Stimulated activated CD8-positive, alpha-beta memory T cell treated with anti-CD3 and anti-CD28 coated beads, Interleukin-12 subunit alpha, Interleukin-12 subunit beta, amount 100 ng/mL, for 24 hours (primary cell): ENCODE measurements around the gene FAM171A1.
"Not testable (repeated sequence)": the region's sequence is repeated elsewhere in the genome, so short reads cannot be mapped to it uniquely, and the experiment has no call there.

Source experiments
- DNase-seq: peaks from one replicate; pipeline ENCODE4 v3.0.0-alpha.2; 2020; ENCODE audit errors: extremely low read depth

The FAM171A1 gene

DNA sequence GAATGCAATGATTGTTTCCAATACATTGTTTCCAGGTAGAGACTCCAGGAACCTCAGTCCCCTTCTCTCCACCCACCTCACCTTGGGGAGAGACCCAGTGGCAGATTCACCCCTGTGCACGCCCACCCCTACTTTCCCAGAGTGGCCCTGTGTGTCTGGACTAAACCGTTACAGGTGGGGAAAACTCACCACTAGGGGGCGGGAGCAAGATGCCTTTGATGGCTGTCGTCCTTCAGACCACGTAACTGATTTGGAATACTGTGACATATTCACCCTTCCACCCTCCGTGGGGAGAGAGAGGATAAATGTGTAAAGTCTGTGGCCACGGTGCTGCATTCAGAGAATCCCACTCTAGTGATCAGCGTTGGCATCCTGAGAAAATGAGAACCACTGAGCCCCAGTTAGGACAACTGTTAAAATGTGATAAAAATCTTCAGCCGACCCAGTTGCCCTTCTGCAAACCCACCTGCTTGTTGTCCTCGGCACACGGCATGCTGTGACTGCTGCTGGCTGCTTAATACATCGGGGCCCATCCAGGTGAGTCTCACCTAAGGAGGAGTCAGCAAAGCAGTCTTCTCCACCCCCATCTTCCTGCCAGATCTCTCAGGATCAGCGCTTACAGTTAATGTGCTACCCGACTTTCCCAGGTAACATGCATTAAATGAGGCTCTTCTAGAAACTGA, 161.1 kb downstream of the FAM171A1 start:
- DNase-seq, result peak; percentile 58

DNA sequence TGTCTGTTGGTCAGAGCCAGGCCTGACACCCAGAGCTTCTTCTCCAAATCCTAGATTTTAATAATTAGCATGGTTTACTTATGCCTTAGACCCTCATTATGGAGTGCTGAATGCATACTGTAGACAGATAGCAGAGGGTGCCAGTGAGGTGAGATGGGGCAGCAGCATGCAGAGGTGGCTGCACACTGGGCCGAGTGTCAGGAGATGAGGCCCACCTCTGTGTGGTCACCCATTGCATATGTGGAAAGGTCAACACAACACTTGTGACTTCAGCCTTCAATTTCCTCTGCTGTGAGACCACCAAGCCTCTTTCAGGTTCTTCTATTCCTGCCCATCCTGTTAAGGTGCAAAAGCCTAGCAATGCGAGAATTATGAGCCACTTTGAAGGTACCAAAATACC, 162.9 kb downstream of the FAM171A1 start:
- DNase-seq, result no peak

DNA sequence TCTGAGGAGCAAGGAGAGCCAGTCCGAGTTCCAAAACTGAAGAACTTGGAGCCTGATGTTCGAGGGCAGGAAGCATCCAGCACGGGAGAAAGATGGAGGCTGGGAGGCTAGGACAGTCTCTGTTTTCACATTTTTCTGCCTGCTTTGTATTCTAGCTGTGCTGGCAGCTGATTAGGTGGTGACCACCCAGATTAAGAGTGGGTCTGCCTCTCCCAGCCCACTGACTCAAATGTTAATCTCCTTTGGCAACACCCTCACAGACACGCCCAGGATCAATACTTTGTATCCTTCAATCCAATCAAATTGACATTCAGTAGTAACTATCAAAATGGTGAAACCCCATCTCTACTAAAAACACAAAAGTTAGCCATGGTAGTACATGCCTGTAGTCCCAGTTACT, 163.7 kb downstream of the FAM171A1 start:
- DNase-seq, result not testable (repeated sequence)

DNA sequence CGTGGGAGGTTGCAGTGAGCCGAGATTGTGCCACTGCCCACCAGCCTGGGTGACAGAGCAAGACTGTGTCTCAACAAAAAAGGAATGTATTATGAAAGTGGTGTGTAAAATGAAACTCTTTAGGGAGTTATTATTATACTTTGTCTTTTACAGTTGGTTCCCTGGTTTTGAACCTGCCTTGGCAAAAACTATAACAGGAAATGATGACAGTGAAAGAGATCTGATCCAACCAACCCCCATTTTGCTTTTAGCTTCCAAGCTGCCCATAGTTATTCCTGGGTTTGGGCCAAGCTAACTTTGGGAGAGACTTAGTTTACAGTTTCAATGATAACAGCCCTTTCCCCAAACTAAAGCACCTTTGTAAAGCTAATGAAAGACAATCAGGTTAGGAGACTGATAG, 168.4 kb downstream of the FAM171A1 start:
- no peak for DNase-seq

DNA sequence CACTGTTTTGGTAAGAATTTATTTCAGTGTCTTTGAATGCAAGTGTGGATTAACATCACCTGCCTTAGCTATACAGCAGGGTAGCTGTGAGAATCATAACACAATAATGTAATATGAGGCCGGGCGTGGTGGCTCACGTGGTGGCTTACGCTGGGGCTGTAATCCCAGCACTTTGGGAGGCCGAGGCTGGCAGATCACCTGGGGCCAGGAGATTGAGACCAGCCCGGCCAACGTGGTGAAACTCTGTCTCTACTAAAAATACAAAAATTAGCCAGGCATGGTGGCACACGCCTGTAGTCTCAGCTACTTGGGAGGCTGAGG, 168.8 kb downstream of the FAM171A1 start:
- not testable (repeated sequence) for DNase-seq

DNA sequence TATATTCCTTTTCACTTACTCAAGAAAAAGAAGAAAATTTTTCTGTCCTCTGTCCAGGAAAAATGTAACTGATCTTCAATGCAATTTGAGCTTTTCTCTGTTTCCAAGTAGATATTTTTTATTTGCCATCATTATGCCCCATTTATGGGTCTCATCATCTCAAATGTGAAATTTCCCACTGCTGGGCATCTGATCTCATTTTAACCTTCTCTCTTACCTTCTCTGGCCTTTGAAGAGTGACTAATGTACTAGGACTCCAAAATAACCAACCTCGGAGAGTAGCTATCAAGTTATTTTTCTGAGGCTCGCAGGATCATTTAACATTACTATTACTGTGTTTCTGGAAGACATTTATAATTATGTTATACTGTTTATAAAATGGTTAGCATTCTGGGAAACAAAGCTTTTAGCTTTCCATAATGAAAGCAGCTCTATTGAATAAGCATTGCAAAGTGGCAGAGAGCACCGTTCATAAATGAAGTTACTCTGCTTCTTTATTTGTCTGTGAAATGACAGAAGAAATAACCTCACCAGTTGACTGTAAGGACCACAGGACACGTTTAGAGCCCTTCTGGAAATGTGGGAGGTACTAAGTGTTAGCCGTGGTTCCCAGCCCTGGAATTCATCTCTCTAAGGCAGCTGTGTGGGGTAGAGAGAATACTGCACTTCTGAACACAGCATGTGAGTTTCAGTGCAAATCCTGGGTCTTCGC, 169.3 kb downstream of the FAM171A1 start:
- DNase-seq, result no peak

DNA sequence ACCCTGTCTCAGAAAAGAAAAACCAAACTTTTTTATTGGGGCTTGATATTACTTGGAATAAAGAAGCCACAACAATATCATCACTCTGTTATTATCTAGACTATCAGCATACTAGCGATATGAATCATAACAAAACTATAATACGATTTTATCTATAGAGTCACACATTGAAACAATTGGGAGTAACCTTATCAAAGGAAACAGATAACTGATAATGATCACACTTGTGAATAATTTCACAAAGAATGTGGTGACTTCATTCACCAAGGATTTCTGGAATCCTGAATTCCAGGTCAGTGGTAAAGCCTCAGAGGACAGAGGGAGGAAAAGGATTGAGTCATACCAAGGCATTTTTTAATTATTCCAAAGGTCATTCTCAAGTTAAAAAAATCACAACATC, 170.5 kb downstream of the FAM171A1 start:
- DNase-seq, result no peak

DNA sequence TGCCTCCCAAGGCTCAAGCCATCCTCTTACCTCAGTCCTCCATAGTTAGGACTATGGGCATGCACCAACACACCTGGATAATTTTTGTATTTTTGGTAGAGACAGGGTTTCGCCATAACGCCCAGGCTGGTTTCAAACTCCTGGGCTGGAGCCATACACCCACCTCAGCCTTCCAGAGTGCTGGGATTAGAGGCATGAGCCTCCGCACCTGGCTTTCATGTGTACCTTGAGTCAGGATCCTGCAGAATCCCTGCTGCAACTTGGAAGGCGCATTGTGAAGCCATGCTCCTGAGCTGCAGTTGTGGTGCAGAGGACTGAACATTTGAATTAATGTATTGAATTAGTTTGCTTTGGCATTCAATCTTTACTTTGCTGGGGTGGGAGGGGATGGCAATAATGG, 173.2 kb downstream of the FAM171A1 start:
- DNase-seq, result no peak

DNA sequence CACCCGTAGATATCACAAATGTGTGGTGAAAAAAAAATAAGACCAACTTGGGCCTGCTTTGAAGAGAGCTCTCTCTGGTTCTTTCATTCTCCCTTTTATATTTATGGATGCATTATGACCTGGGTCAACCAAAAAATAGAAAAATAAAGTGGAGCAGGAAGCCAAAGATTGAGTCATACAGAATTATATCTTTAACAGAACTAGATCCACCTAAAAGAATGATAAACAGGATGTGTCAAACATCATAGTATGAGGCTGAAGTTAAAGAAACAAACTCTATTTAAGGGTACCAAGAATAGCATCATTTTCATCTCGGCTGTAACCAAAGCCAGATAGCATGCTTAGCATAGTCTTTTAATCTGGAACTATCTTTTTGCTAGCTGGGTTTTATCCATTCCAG, 173.8 kb downstream of the FAM171A1 start:
- DNase-seq, result no peak

DNA sequence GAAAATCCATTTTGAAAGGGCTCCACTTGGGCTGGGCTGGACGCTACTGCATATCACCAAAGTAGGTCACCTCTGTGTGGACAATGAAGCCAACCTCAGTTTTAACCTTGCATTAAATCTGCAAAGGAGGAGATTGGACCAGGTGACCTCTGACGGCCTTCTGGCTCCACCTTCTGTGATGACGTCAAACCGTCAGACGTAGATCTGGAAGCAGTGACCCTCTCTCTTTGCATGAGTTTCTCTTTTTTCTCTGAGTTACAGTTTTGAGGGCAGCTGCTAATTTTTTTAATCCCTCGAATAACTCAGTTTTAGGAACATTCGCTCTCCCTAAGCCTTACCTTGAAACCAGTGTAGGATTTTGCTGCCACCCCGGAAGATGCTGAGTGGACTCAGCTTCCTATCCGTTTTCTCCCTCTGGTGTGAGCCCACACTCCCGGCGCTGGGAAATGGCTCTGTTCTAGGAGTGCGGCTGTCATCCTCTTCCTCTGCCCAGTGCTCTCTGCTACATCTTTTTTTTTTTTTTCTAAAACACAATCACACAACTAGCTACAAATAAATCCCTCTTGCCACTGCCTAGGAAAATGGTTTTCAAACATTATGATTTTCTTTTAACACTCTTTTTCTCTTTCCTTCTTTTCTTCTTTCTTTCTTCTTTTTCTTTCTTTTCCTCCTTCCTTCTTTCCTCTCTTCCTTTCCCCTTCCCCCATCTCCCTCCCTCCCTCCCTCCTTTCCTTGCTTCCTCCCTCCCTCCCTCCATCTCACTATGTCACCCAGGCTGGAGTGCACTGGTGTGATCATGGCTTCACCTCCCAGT, 174.9 kb downstream of the FAM171A1 start:
- no peak for DNase-seq

DNA sequence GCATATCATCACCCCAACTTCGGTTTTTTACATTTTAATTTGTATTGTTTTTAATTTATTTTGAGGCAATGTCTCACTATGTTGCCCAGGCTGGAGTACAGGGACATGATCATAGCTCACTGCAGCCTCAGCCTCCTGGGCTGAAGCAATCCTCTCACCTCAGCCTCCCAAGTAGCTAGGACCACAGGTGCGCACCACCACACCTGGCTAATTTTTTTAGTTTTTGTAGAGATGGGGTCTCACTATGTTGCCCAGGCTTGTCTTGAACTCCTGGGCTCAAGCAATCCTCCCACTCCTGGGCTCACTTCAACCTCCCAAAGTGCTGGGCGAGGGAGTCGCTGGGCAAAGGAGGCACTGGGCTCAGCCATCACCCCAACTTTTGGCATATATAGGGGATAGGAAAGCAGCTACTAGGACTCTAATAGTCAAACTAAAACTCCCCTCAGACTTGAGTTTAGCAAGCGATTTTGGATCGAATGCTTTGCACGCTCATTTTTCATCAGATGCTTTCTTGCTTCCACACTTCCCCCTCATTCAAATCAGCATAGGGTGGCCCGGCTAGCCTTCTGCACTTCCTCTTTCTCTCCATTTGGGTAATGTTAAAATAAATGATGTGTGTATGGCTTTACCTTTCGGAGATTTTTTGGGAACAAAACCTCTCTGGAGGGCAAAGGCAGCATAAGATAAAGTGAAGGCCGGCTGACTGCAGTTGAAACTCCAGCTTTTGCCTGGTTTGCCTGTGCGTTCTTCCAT, 181.8 kb downstream of the FAM171A1 start:
- DNase-seq, result no peak

DNA sequence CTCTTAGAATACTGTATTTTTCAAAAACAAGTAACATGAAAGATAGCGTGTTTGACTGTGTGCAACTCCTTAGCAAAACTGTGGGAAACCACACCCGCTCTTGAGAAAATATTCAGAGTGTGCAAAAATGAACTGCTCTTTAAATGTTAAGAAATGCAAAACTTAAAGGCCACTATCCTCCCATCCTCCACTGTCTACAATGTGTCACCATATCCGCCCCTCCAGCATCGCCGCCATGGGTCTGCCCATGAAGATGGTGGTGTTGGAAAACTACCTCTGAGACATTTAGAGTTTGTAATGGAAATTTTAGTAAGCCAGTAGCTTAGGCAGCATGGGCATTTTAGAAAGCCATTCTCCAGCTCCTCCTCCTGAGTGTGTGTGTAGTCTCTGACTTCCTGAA, 182.5 kb downstream of the FAM171A1 start:
- no peak for DNase-seq

DNA sequence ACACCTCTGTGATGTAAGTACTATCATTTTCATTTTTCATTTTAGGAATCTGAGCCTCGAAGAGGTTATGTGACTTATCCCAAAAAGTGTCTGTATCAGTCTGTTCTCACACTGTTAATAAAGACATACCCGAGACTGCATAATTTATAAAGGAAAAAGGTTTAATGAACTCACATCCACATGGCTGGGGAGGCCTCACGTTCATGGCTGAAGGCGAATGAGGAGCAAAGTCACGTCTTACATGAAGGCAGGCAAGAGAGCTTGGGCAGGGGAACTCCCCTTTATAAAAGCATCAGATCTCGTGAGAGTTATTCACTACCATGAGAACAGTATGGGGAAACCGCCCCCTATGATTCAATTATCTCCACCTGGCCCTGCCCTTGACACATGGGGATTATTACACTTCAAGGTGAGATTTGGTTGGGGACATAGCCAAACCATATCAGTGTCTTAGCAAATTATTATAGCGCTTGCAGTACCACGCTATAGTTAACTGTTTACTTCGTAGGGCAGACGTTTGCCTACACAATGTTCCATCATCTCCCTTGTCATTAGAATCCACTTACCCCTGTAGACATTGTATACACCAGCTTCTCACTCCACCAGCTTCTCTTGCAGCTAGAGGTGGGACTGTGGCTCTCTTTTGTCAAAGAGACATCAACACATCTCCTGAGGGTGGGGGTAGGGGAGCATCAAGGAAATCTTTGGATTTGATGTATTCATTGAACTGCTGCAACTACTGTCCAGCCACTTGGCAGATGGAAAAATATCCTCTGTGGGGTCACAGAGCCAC, 187.2 kb downstream of the FAM171A1 start:
- no peak for DNase-seq

DNA sequence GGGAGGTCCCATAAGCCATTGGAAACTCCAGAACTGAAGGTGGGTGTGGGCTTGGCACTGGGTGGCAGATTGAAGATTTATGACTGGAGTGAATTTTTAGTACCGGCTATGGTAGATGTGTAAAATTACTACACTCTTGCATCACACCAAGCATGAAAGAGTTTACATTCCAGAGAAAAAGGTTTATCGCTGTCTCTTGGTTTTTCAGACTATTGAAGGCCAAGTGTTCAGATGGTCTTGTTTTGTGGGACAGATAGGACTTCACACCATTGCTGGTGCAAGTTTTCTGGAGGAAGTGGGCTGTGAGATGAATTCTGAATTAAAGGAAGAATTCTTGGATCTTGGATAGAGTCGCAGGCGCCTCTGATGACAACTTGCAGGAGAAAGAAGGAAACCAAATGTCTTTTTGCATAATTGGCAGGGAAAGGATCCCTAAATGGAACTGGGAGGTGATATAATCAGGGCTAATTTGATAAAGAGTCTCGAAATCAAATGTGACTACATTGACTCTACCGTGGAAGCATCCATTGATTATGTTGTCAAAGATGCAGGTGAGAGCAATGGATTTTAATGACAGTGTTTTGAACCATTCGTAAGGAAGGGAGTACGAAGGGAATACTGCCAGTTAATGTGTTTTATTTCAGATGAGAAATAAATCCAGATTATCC, 188.4 kb downstream of the FAM171A1 start:
- DNase-seq, result no peak

DNA sequence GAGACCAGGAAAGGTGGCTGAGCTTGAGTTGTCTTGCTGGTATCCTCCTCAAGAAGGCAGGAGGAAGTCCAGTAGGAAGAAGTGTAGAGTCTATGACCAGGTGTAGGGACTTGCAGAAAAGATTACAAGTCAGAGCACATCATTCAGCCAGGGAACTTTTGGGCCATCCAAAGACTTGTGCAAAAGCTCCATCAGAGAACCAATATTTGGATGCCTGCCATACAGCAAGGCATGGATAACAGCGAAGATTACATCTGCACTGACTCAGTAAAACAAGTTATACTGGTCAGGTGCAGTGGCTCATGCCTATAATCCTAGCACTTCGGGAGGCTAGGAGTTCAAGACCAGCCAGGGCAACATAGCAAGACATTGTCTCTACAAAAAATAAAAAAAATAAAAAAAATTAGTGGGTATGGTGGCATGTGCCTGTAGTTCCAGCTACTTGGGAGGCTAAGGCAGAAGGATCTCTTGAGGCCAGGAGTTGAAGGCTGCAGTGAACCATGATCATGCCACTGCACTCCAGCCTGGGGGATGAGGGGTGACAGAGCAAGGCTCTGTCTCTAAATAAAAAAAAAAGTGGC, 189.4 kb downstream of the FAM171A1 start:
- no peak for DNase-seq

DNA sequence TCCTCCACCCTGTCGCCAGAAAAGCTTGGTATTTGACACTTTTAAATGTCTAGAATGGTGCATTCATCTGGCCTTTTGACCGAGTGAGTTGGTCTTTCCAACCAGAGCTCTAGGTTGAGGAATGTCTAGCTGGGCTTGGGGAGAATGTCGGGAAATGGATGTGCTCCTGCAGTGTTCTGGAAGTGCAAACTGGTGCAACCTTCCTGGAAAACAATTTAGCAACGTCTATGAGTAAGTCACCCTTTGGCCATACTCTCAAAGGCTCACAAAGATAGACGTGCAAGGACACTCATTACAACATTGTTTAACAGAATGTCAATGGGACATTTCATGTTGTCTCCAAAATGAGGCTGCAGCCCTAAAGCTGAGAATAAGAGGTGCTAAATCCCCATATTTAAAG, 190.4 kb downstream of the FAM171A1 start:
- no peak for DNase-seq

DNA sequence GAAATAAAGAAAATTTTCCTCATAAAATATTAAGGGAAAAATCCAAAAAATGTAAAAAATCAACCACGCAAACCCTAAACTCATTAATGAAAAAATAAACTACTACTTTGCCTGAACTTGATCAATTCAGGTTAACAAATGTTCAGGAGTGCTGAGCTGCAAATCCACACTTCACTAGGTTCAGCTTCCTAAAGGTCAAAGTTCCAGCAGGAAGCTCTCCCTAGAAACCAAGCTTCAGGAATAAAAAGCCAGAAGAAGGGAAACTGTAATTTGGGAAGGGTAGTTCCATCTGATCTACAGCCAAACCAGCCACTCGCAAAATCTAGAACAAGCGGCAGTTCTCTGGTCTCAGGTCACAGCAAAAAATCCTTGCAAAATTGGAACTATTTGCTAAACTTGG, 194.8 kb downstream of the FAM171A1 start:
- DNase-seq, result no peak

DNA sequence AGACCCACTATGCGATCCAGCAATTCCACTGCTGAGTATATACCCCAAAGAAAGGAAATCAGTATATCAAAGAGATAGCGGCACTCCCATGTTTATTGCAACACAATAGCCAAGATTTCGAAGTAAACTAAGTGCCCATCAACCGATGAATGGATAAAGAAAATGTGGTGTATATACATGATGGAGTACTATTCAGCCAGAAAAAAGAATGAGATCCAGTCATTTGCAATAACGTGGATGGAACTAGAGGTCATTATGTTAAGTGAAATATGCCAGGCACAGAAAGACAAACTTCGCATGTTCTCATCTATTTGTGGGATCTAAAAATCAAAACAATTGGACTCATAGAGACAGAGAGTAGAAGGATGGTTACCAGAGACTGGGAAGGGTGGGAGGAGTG, 195.5 kb downstream of the FAM171A1 start:
- no peak for DNase-seq

DNA sequence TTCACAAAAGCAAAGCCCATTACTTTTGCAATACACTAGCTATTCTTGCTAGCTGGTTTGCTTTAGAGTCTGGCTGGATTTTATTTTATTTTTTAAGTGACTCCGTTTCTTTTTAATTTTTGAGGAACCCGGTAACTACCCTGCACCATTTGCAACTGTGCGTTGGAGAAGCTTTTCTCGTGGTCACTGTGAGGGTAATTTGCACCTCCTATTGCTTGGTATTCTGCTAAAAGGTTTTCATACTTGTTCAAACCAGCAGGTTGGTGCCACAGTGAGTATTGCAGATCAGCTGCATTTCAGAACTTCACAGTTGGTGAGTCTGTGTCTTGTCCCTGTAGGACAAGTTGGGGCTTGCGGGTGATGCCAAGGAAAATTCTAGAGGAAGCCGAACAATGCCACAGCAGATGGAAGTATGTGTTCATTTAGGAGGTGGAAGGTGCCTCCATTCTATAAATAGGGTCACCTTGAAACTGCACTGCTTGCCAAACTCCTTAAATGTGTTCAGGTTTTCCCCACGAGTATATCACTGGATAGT, 198.7 kb downstream of the FAM171A1 start:
- no peak for DNase-seq
